ENCODE results near the gene OXGR1. TPM values are rescaled to one million over a fixed set of nuclear protein-coding genes. Genes with fewer than 3 reads are reported as not detected.

OXGR1 gene
- total and polyA plus RNA-seq, 2 of the 8 experiments (the other 6 are each of a cell fraction or from before 2014, with no cell fraction given) = 0.34 to 1.8 TPM

DNA sequence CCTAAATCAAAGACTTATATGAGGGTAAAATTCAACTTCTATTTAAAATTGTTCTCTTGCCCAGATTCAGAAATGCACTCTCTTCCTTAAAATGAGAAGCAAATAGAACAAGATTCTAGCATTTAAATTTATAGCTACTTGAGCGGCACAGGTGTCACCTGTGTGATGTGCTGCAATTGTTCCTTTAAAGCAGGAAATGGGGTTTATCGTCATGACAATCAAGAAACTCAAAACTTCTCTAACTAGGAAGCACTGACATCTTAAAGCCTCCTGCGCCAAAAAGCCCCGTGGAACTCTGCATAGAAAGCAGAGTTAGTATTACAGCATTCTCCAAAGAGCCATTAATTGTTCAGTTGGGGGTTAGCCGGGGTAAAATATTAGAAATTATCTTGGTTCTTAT, 2.6 kb upstream of the OXGR1 start:
- POLR2A ChIA-PET (ENCODE audit: partially characterized antibody) = no interaction called here
- H2BK5ac ChIP-seq (ENCODE audit: low read depth, low read length) = no peak overlapping the region
- no peak for TF ChIP-seq CREB1 (IDR thresholded peaks at IDR 0.05)
- no peak overlapping the region for H2BK20ac ChIP-seq (ENCODE audit: low read length)
- no peaks in the 10 kb centered on the region for H3K79me1 ChIP-seq (ENCODE audit: low read depth, low read length)
- no peak overlapping the region for H2BK120ac ChIP-seq (replicated peaks; ENCODE audit: low read depth, low read length)
- no peak overlapping the region for H2AFZ ChIP-seq (ENCODE audit: low read length)
- no peak overlapping the region for H2BK15ac ChIP-seq (ENCODE audit: low read length)
- FAIRE-seq (no peak), DNase-seq (ENCODE audit: low read depth in 1 of 2, low spot score in 2 of 2) (no peak)
- H3K79me2 ChIP-seq (ENCODE audit: control insufficient read depth in 1 of 2, insufficient read depth in 2 of 2, low read length in 2 of 2) = no peaks in the 10 kb centered on the region
- H3K4me2 ChIP-seq (ENCODE audit: insufficient read depth in 1 of 2, low read depth in 2 of 2, low read length in 2 of 2) = no peak overlapping the region
- H2AK5ac ChIP-seq (ENCODE audit: low read depth, low read length) = no peak overlapping the region
- no peak overlapping the region for H3K27ac ChIP-seq (ENCODE audit: low read depth, low read length)
- H3K36me3 ChIP-seq (ENCODE audit: control insufficient read depth in 2 of 4, insufficient read depth in 4 of 4, low read length in 3 of 4) = no peaks in the 10 kb centered on the region
- H3K14ac ChIP-seq (ENCODE audit: insufficient read length) = no peak overlapping the region
- CTCF ChIA-PET (ENCODE audit: partially characterized antibody) = interaction anchor here (2.0 kb wide), 1 partner anchor 22 kb away, joined by 5 read pairs; no protein-coding TSS in a partner anchor
- H2BK12ac ChIP-seq (ENCODE audit: low read depth, low read length) = no peak overlapping the region
- 76% methylated on average over 5 of the region's 5 CpGs; no CpG with 5 or more reads in 1 of the 2 experiments for WGBS, 2 experiments (ENCODE audit: extremely low coverage in 1 of 2, insufficient coverage in 1 of 2, insufficient read length in 1 of 2, insufficient replicate concordance in 2 of 2, low coverage in 1 of 2, low lambda C conversion rate in 2 of 2, missing lambda C conversion rate in 1 of 2)
- no peak overlapping the region for H4K8ac ChIP-seq (ENCODE audit: extremely low read depth, insufficient read depth, low read length)
- H3K4me1 ChIP-seq (replicated peaks in 1 of 4; ENCODE audit: control insufficient read depth in 3 of 4, insufficient read depth in 4 of 4, low read length in 3 of 4) = peaks cover 0 to 6% (median 1%) of the 10 kb centered on the region in 4 experiments; a peak in 2 of 7 replicates
- H3K23ac ChIP-seq (ENCODE audit: insufficient read length) = no peak overlapping the region
- H3K27me3 ChIP-seq (replicated peaks in 1 of 4; ENCODE audit: control insufficient read depth in 3 of 4, extremely low read depth in 1 of 4, insufficient read depth in 3 of 4, low read length in 3 of 4) = peaks cover 25 to 90% (median 74%) of the 10 kb centered on the region in 4 experiments
- no peak overlapping the region for H3K4ac ChIP-seq (replicated peaks; ENCODE audit: insufficient read length, low read depth, low read length)
- H4K5ac ChIP-seq (ENCODE audit: insufficient read length, low read depth, low read length) = no peak overlapping the region
- H3K56ac ChIP-seq (replicated peaks; ENCODE audit: insufficient read length, low read depth, low read length) = no peak overlapping the region
- no peaks in the 10 kb centered on the region for H3K9me3 ChIP-seq (ENCODE audit: insufficient read depth in 2 of 2, low read depth in 1 of 2, low read length in 1 of 2)
- H3K4me3 ChIP-seq (ENCODE audit: extremely low read depth in 1 of 4, insufficient read depth in 2 of 4, low read depth in 3 of 4, low read length in 4 of 4) = no peak overlapping the region
- H3K23me2 ChIP-seq (ENCODE audit: low read depth, low read length) = peaks cover 5% of the 10 kb centered on the region; the same call in 1 of the 2 replicates
- H4K91ac ChIP-seq (replicated peaks; ENCODE audit: insufficient read length, low read length) = no peak overlapping the region
- peaks cover 0 to 2% of the 10 kb centered on the region in 2 experiments for H4K20me1 ChIP-seq (replicated peaks in 1 of 2; ENCODE audit: control insufficient read depth in 1 of 2, insufficient read depth in 2 of 2, low read length in 2 of 2)
- no peak overlapping the region for H3K18ac ChIP-seq (ENCODE audit: extremely low read depth, low read length)
- no peak overlapping the region for H3K9ac ChIP-seq (replicated peaks in 1 of 4; ENCODE audit: extremely low read depth in 1 of 4, low read depth in 3 of 4, low read length in 3 of 4)
